ENCODE data around the gene CCER1.

DNA sequence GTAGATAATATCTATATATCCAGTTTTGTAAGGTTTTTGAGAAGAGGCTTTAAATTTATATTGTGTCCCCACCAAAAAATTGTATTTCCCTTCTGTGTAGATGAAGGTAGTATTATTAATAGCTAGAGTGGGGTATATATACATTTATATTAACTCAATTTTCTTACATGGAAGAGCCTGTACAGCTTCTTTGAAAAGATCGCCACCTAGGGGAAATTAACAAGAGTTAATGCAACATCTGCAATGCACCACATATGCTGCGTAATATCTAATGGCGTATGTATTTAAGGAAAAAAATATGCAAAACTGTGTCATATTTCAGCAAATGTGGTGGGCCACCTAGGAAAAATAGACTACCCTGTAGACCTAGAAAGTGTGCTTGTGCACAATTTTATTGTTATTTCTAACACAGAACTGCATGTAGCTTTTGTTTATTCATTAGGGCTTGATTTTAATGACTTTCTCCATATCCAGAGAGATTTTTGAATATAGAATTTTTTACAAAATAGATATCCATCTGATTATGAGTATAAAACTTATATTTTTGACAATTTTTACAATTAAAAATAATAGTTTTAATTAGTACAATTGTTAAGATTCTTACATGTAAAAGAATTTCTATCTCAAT is 14.0 kb downstream of the CCER1 start:
- TF ChIP-seq FOXM1 (IDR thresholded peaks at IDR 0.05; ENCODE audit: borderline replicate concordance, low read depth) (no peak), TCF12 (IDR thresholded peaks at IDR 0.05; ENCODE audit: low read depth) (no peak), TEAD4 (IDR thresholded peaks at IDR 0.05) (no peak), ZBTB7A (IDR thresholded peaks at IDR 0.05; ENCODE audit: low read depth) (no peak), EP300 (IDR thresholded peaks at IDR 0.05; ENCODE audit: borderline replicate concordance) (no peak), YY1 (IDR thresholded peaks at IDR 0.05; ENCODE audit: low read depth) (no peak), RAD21 (IDR thresholded peaks at IDR 0.05; ENCODE audit: low read depth) (peak; percentile 65), TAF1 (IDR thresholded peaks at IDR 0.05; ENCODE audit: low read depth) (no peak)
- TF ChIP-seq, protein P1, sequence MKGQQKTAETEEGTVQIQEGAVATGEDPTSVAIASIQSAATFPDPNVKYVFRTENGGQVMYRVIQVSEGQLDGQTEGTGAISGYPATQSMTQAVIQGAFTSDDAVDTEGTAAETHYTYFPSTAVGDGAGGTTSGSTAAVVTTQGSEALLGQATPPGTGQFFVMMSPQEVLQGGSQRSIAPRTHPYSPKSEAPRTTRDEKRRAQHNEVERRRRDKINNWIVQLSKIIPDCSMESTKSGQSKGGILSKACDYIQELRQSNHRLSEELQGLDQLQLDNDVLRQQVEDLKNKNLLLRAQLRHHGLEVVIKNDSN (IDR thresholded peaks at IDR 0.05) = no peak
- TF ChIP-seq, protein P2, sequence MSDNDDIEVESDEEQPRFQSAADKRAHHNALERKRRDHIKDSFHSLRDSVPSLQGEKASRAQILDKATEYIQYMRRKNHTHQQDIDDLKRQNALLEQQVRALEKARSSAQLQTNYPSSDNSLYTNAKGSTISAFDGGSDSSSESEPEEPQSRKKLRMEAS (IDR thresholded peaks at IDR 0.05) = no peak
- TF ChIP-seq, protein P3, sequence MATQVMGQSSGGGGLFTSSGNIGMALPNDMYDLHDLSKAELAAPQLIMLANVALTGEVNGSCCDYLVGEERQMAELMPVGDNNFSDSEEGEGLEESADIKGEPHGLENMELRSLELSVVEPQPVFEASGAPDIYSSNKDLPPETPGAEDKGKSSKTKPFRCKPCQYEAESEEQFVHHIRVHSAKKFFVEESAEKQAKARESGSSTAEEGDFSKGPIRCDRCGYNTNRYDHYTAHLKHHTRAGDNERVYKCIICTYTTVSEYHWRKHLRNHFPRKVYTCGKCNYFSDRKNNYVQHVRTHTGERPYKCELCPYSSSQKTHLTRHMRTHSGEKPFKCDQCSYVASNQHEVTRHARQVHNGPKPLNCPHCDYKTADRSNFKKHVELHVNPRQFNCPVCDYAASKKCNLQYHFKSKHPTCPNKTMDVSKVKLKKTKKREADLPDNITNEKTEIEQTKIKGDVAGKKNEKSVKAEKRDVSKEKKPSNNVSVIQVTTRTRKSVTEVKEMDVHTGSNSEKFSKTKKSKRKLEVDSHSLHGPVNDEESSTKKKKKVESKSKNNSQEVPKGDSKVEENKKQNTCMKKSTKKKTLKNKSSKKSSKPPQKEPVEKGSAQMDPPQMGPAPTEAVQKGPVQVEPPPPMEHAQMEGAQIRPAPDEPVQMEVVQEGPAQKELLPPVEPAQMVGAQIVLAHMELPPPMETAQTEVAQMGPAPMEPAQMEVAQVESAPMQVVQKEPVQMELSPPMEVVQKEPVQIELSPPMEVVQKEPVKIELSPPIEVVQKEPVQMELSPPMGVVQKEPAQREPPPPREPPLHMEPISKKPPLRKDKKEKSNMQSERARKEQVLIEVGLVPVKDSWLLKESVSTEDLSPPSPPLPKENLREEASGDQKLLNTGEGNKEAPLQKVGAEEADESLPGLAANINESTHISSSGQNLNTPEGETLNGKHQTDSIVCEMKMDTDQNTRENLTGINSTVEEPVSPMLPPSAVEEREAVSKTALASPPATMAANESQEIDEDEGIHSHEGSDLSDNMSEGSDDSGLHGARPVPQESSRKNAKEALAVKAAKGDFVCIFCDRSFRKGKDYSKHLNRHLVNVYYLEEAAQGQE (IDR thresholded peaks at IDR 0.05; ENCODE audit: low read depth) = no peak
